Left cardiac atrium (tissue), 4 donors: ENCODE measurements around the gene BANF1. TPM values are rescaled to one million over a fixed set of nuclear protein-coding genes. Genes with fewer than 3 reads are reported as not detected.
A peak's percentile ranks its signal among the peaks of the same experiment; 100 is the strongest.

Experiments
- ATAC-seq, 2 donors: fragments of 200-7000 bp; cut with Tn5 transposase; one replicate each; pipeline ENCODE4 v1.9.1; 2020; ENCODE audit warnings: mild to moderate bottlenecking in 2 of 2, moderate library complexity in 2 of 2
- DNase-seq: peaks from one replicate; pipeline ENCODE4 v3.0.0-alpha.2; 2020
- intact Hi-C, 2 donors: fragments of 100-400 bp; cut with DNase I; formaldehyde crosslinking; loops; one replicate each; pipeline versions ENCODE4 v1.14.1 to v1.15.1; 2022 to 2023
- total RNA-seq, 2 donors: library from RNA; stranded (reverse); fragmentation: NEBNext Ultra II Directional; extraction: Animal tissue kit (Norgen Biotek cat#: 25700); gene quantifications; one replicate each; pipeline ENCODE4 v1.2.1, GENCODE V29; 2021
- donor health status: DM: no; HTN: yes; CAD: no.
- donor health status: DM: no; HTN: yes; CAD: no; lungs with severe emphysema.
- donor health status: DM: yes; HTN: yes; CAD: no.
- donor health status: Dilated cardiomyopathy.

BANF1 gene
- total RNA-seq, 2 donors from 2014 or later = 186 to 209 TPM

- DNase-seq = no peak
- intact Hi-C loops = no loop called here
- ATAC-seq = no peak
Observed at GRCh38 chr11:65976216-65977176, 25.8 kb upstream of the BANF1 start.

DNA sequence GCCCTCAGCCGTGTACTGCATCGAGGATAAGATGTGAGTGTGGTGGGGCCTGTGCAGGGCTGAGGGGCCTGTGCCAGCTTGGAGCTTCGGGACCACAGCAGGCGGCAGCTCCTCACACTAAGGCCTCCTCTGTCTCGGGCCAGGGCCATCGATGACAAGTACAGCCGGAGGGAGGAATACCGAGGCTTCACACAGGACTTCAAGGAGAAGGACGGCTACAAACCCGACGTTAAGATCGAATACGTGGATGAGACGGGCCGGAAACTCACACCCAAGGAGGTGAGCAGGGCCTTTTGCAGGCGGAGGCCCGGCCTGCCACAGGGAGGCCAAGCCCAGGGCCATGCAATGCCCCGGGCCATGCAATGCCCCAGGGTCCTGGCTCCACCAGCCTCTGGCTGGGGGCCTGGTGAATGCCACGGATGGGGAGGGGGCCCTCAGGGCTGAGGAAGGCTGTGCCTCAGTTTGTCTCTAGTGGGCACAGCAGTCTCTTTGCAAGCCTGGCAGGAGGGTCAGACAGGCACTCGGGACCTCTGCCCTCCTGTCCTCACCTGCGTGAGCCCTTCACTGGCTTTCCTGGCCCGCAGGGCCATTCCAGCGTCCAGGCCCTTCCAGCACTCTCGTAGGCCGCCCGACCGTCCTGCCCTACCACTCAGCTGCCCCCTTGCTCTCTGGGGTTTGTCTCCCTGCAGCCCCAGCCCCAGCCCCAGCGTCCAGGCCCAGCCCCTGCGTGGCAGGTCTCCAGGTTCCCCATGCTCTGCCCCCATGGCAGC, 24.5 kb upstream of the BANF1 start:
- intact Hi-C loops = no loop called here
- DNase-seq (no peak), ATAC-seq (no peak)

DNA sequence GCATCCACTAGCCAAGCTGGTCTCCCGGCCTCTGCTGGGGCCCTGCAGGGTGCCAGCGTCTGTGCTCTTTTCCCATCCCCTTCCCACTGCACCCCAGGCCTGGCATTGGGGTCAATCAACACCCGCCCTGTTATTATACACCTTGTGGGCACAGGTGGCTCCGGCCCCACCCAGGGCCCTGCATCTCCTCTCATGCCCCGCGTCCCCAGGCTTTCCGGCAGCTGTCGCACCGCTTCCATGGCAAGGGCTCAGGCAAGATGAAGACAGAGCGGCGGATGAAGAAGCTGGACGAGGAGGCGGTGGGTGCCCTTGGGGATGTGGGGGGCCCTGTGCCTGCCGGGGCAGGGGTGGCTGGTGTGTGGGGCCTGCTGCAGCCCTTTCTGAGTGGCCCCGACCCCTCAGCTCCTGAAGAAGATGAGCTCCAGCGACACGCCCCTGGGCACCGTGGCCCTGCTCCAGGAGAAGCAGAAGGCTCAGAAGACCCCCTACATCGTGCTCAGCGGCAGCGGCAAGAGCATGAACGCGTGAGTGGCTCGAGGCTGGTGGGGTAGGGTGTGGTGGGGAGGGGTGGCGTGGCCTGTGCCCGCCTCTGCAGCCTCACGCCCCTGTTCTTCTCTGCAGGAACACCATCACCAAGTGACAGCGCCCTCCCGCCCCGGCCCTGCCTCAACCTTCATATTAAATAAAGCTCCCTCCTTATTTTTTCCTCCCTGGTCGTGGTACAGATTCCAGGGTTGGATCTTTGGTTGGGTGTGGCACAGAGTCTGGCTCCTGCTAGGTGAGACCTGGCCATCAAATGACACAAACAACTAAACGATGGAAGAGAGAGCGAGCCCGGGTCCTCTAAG, 23.7 kb upstream of the BANF1 start:
- intact Hi-C loops = no loop called here
- ATAC-seq (no peak), DNase-seq (no peak)

GRCh38 chr11:65979261-65979759, 23.0 kb upstream of the BANF1 start:
- intact Hi-C loops = no loop called here
- ATAC-seq = no peak
- DNase-seq = no peak

DNA sequence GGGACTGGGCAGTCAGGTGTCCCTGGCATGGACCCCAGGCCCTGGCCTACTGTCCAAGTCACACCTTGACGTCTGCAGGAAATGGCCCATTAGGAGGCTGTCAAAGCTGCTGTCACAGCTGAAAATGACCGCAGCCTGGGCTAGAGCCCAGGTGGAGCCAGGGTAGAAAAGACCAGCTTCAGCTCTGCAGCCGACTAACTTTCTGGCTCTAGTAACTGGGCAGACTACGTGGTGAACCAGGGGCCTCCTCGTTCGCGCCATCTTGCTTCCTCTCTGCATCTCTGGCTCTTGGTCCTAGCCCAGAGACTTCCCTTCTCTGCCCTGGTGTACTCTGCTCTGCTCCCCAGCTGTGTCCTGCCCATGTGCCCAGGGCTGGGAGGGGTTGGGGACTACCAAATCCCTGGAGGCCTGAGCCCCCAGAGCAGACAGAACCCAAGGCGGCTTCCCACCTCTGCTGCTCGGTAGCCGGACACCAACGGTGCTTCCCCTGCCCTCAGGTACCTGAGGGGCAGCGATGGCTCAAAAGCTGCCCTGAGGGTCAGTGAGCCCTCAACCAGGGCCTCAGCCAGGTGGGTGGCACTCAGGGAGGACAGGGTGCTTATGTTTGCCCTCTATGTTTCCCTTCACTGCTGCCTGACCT, 21.1 kb upstream of the BANF1 start:
- ATAC-seq (no peak), DNase-seq (no peak)
- intact Hi-C loops = loop anchor here (10.0 kb wide), 2 partner anchors 206 to 276 kb away; no protein-coding TSS in a partner anchor

DNA sequence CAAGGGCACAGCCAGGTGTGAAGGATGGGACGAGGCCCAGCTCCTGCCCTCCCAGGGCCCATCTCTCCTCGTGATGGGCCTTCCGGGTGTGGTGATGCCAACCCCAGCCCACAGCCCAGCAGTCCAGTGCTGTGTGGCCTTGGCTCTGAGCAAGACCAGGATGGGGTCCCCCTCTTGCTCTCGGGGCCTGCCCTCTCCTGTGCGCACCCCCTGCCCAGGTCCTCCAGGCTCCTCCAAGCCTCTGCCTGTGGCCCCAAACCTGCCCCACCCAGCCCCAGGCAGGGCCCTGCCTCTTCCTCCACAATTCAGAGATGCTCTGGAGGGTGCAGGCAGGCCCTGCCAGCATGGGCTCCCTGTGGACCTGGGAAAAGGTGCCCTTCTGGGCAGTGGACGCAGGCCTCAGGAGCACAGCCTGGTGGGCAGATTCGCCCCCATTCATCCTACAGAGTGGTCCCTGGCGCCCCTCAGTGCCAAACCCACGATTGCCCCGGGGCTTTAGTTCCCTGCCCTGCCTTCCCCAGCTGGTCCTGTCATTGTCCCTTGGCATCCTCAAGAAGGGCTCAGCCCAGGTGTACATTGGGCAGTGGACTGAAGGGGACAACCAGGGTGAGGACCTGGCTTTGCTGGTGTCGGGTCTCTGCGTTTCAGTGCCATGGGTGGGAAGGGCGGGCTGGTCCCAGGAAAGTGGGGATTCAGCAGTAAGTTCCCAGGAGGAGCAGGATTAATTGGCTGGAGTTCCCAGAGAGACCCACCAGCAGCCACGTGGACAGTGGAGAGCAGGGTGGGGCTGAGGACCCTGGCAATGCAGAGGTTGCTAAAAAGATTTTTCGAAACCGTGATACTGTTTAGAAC, 20.1 kb upstream of the BANF1 start:
- ATAC-seq = peak in 1 of 2 donors; percentile 12
- DNase-seq = no peak
- intact Hi-C loops = loop anchor here (10.0 kb wide), 2 partner anchors 207 to 277 kb away; no protein-coding TSS in a partner anchor

DNA sequence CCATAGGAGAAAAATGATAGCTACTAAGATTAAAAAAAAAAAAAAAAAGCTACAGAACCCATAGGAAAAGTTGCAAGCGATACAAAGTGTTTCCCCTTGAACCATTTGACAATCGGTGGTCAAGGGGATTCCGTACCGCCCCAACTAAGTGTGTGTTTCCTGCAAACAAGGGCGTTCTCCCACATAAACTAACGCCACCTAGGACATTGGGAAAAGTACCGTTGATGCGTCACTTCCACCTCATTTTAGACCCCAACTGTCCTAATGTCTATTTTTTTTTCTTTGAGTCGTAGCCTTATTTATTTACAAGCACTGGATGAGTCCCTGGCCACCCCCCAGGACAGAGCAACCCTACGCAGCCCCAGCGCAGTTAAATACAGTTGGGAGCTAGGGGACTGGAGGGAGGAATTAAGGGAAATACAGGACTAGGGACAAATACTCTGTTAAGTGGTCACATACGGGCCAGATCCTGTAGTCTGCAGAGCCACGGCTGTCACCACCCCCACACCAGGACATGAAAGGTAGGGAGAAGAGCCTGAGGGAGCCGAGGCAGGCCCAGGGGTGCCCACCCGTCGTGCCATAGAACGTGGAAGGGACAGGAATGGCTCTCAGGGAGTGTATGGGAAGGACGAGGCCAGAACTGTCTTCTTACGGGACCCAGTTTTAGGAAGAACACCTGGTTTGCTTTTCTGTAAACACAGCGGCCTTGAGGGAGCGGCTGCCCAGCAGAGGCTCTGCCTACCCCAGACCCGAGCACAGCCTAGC, 19.3 kb upstream of the BANF1 start:
- no peak for ATAC-seq
- intact Hi-C loops = loop anchor here (10.0 kb wide), 2 partner anchors 208 to 278 kb away; no protein-coding TSS in a partner anchor
- no peak for DNase-seq

DNA sequence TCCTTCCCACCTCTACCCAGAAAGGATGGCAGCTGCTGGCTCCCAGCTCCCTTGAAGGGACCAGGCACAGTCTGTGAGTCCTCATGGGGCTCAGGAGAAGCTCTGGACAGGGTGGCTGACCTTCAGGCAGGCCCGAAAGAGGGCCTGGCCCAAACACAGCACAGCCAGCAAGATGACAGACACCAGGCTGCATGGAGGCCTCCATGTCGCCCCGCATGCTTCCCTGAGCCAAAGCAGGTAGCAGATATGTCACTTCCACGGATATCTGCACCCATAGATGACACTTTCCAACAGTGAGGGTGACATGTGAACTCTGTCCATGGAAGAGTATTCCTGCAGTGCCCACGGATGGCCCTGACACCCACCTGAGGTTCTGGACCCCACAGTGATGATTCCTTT, 18.7 kb upstream of the BANF1 start:
- intact Hi-C loops = loop anchor here (10.0 kb wide), 2 partner anchors 209 to 279 kb away; no protein-coding TSS in a partner anchor
- ATAC-seq (no peak), DNase-seq (no peak)

DNA sequence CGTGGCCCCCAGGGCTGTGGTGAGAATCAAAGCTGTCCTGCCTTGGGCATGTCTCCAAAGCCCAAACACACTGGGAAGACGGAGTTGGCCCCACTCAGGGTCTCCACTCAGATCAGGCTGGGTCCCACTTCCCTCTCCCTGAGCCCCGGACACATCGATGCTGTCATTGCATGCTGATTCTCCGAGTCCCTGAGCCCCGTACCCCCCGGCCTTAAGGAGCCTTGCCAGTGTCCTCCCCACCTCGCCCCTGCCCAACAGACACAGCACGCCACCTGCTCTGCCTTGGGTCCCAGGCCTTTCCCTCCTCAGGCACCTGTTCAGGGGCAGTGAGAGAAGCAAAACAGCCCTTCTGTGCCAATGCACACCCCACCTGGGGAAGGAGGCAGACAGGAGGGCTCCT, 15.0 kb upstream of the BANF1 start:
- peak; percentile 13 for DNase-seq
- intact Hi-C loops = loop anchor here (5.0 to 10.0 kb wide), 4 partner anchors 105 to 283 kb away; no protein-coding TSS in a partner anchor
- no peak for ATAC-seq

- DNase-seq = peak; percentile 89
- intact Hi-C loops = loop anchor here (2.0 to 10.0 kb wide), 5 partner anchors 104 to 284 kb away; no protein-coding TSS in a partner anchor
- ATAC-seq = peak; percentile 98 to 99
Observed at GRCh38 chr11:65988791-65989592, 13.3 kb upstream of the BANF1 start.

DNA sequence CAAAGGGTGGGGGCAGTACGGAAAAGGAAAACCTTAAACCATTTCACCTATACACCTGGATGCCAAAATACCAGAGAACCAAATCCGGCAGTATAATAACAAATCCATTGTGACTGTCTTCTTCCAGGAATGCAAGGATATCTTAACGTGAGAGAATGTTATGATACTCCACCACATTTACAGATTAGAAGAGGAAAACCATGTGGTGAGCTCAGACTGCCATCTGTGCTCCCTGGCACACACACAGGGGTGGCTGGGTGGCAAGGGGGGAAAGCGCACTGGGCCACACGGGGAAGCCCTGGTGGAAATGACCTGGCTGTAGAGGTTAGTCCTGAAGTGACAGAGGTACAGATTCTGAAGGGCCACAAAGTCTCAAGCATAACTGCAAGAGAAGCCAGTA, 10.2 kb upstream of the BANF1 start:
- ATAC-seq (no peak), DNase-seq (no peak)
- intact Hi-C loops = no loop called here

DNA sequence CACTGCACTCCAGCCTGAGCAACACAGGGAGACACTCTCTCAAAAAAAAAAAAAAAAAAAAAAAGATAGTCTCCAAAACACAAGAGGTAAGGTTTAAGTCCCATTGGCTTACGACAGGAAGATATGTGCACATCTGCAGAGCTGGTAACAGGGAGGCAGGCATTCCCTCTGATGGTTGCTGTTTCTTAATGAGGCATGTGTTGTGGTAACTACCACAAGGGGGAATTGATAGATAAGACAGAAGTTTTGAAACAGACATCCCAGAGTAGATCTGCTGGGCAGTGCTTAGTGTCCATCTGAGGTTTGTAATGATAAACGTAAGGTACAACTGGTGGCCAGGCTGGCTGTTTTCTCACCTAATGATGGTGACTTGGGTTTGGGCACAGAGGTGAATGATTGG, 5.0 kb upstream of the BANF1 start:
- DNase-seq (no peak), ATAC-seq (no peak)
- intact Hi-C loops = no loop called here

GRCh38 chr11:66002648-66003225, 434 bp downstream of the BANF1 start:
- ATAC-seq = peak; percentile 87 to 90
- intact Hi-C loops = no loop called here
- DNase-seq = peak; percentile 67

DNA sequence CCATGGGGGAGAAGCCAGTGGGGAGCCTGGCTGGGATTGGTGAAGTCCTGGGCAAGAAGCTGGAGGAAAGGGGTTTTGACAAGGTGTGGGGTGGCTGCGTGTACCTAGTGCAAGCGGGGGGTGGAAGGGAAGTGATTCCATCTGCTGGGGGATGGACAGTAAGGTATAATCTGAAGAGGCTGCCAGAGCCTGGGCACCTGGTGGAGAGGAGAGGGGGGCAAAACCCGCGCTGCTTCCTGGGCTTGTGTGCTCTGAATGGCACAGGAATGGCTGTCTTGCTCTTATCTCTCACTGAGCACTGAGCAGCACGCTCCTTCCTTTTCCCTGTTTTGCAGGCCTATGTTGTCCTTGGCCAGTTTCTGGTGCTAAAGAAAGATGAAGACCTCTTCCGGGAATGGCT, 988 bp downstream of the BANF1 start:
- ATAC-seq (no peak), DNase-seq (no peak)
- intact Hi-C loops = no loop called here

DNA sequence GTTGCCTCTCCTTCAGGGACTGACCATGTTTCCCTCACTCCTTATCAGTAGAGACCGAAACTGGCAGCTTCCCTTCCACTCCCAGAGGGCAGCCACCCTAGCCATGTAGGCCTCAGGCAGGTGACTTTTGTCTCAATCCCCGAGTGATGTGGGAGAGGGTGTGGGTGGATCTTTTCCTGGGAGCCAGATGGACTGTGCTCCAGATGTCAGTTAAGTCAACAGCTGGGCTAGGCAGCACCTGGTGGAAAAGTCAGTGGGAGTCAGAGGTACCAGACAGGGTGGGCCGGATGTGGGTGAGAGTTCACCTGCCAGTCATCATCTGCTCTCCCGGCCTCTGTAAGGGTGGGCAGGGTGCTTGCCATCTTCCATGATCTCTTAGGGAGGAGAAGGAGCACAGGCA, 1.9 kb downstream of the BANF1 start:
- no peak for ATAC-seq
- intact Hi-C loops = no loop called here
- no peak for DNase-seq
